K562 (cell line): ENCODE results near the gene ARF1. TPM values are rescaled to one million over a fixed set of nuclear protein-coding genes. Genes with fewer than 3 reads are reported as not detected.

Source experiments
- BCOR ChIP-seq: fragments of 450-650 bp; IDR thresholded peaks from 2 replicates; pipeline ENCODE4 v1.6.1; 2016
- CAMTA2 ChIP-seq: fragments of 250-450 bp; sonication (Bioruptor Pico); conservative IDR thresholded peaks from 2 replicates; pipeline ENCODE4 v1.5.1; 2022
- CTBP1 ChIP-seq: fragments of 450-650 bp; IDR thresholded peaks from 2 replicates; pipeline ENCODE4 v1.6.1; 2016; ENCODE audit warnings: borderline replicate concordance
- EHMT2 ChIP-seq: fragments of 450-650 bp; IDR thresholded peaks from 2 replicates; pipeline ENCODE4 v1.6.1; 2018; ENCODE audit warnings: antibody characterized with exemption
- FOXJ2 ChIP-seq: fragments of 200-800 bp; sonication (Bioruptor generic); IDR thresholded peaks from 2 replicates; pipeline ENCODE4 v1.6.1; 2016; ENCODE audit warnings: missing genetic modification characterization, missing compliant biosample characterization
- HDAC3 ChIP-seq: fragments of 450-650 bp; IDR thresholded peaks from 2 replicates; pipeline ENCODE4 v1.6.1; 2018; ENCODE audit warnings: borderline replicate concordance, mild to moderate bottlenecking, moderate library complexity; ENCODE audit not compliant: partially characterized antibody
- JUNB ChIP-seq: fragments of 450-650 bp; formaldehyde crosslinking; conservative IDR thresholded peaks from 2 replicates; pipeline ENCODE4 v1.4.0; 2020; ENCODE audit warnings: mild to moderate bottlenecking
- NFIC ChIP-seq: fragments of 450-650 bp; IDR thresholded peaks from 2 replicates; pipeline ENCODE4 v1.6.1; 2017; ENCODE audit warnings: mild to moderate bottlenecking, inconsistent platforms
- NR2C1 ChIP-seq, 2 experiments: fragments of 450-650 bp; IDR thresholded peaks; 2 replicates each; pipeline ENCODE4 v1.6.1; 2017; ENCODE audit warnings: mild to moderate bottlenecking in 2 of 2, antibody characterized with exemption in 1 of 2, inconsistent platforms in 1 of 2, missing compliant biosample characterization in 1 of 2, missing genetic modification characterization in 1 of 2
- NR4A1 ChIP-seq, 2 experiments: fragments of 250-450 bp in 1 of 2; fragments of 450-650 bp in 1 of 2; sonication (Bioruptor Pico) in 1 of 2; IDR thresholded peaks; 2 replicates each; pipeline versions ENCODE4 v1.4.0 to v1.6.1; 2016 to 2020; ENCODE audit warnings: mild to moderate bottlenecking in 2 of 2, missing compliant biosample characterization in 1 of 2, missing genetic modification characterization in 1 of 2, moderate library complexity in 1 of 2
- NUFIP1 ChIP-seq: fragments of 450-650 bp; IDR thresholded peaks from 2 replicates; pipeline ENCODE4 v1.6.1; 2018; ENCODE audit not compliant: partially characterized antibody
- PCBP1 ChIP-seq: fragments of 200-400 bp; formaldehyde crosslinking; IDR thresholded peaks from 2 replicates; pipeline ENCODE4 v1.6.1; 2018; ENCODE audit warnings: mild to moderate bottlenecking, low read depth, low read length; ENCODE audit not compliant: poor library complexity, severe bottlenecking
- RB1 ChIP-seq: fragments of 450-650 bp; IDR thresholded peaks from 2 replicates; pipeline ENCODE4 v1.6.1; 2017; ENCODE audit warnings: low read depth, mild to moderate bottlenecking
- RFX7 ChIP-seq: fragments of 250-450 bp; sonication (Bioruptor Pico); IDR thresholded peaks from 2 replicates; pipeline ENCODE4 v1.5.1; 2021; ENCODE audit warnings: mild to moderate bottlenecking
- SAP30 ChIP-seq: fragments of 200-600 bp; sonication (generic); IDR thresholded peaks from 2 replicates; pipeline ENCODE4 v1.6.1; 2012; ENCODE audit warnings: borderline replicate concordance, low read depth, mild to moderate bottlenecking, moderate library complexity, low read length, control low read depth, inconsistent platforms; ENCODE audit not compliant: insufficient read depth, poor library complexity, severe bottlenecking
- SMAD3 ChIP-seq: fragments of 450-650 bp; formaldehyde crosslinking; conservative IDR thresholded peaks from 2 replicates; pipeline ENCODE4 v1.4.0; 2020; ENCODE audit warnings: mild to moderate bottlenecking
- SMC3 ChIP-seq: conservative IDR thresholded peaks from 2 replicates; pipeline ENCODE4 v1.6.1; 2011; ENCODE audit warnings: low read depth, low read length, improper control_type of control experiment; ENCODE audit not compliant: insufficient read depth
- TAF7 ChIP-seq: fragments of 450-650 bp; IDR thresholded peaks from 2 replicates; pipeline ENCODE4 v1.6.1; 2016; ENCODE audit warnings: missing genetic modification characterization, missing compliant biosample characterization
- TAL1 ChIP-seq: fragments of 450-650 bp; IDR thresholded peaks from 2 replicates; pipeline ENCODE4 v1.6.1; 2016; ENCODE audit warnings: mild to moderate bottlenecking
- TEAD4 ChIP-seq, 2 experiments: sonication (generic) in 1 of 2; formaldehyde crosslinking in 1 of 2; IDR thresholded peaks; 2 replicates each; pipeline versions ENCODE4 v1.6.1 to v1.8.0; 2012 to 2022; ENCODE audit warnings: borderline replicate concordance in 1 of 2, inconsistent platforms in 1 of 2, low read length in 1 of 2, mild to moderate bottlenecking in 1 of 2, missing genetic modification reagents in 1 of 2
- ZNF212 ChIP-seq: fragments of 450-650 bp; formaldehyde crosslinking; IDR thresholded peaks from 2 replicates; pipeline ENCODE4 v1.4.0; 2020; ENCODE audit warnings: mild to moderate bottlenecking
- ZNF232 ChIP-seq: sonication (generic); formaldehyde crosslinking; IDR thresholded peaks from 2 replicates; pipeline ENCODE4 v1.8.0; 2022; ENCODE audit warnings: mild to moderate bottlenecking, missing genetic modification reagents
- ZNF431 ChIP-seq: sonication (generic); formaldehyde crosslinking; IDR thresholded peaks from 2 replicates; pipeline ENCODE4 v1.8.0; 2022; ENCODE audit warnings: mild to moderate bottlenecking, missing genetic modification reagents
- polyA plus RNA-seq, 8 experiments: library from polyadenylated mRNA; depleted of rRNA in 4 of 8; stranded (reverse) in 5 of 8; unstranded in 3 of 8; fragments of >200 nt; fragmentation: Nextera tagmentation in 2 of 8; fragmentation: Illumina TruSeq in 1 of 8; extraction: Ambion mirVana in 2 of 8; extraction: Trizol in 1 of 8; gene quantifications; 2 replicates each; pipeline versions ENCODE4 v1.2.1 to v1.2.3, GENCODE V29; 2011 to 2014; ENCODE audit warnings: inconsistent platforms in 1 of 8, missing spikeins in 1 of 8
- total RNA-seq, 7 experiments: library from RNA; depleted of rRNA in 6 of 7; stranded (reverse); fragments of >200 nt in 6 of 7; fragmentation: Illumina TruSeq in 2 of 7; extraction: Trizol in 2 of 7; gene quantifications; 2 replicates each; pipeline versions ENCODE4 v1.2.1 to v1.2.3, GENCODE V29; 2011 to 2021; ENCODE audit warnings: low replicate concordance in 1 of 7
- TF ChIP-seq, protein P1 (sequence below): IDR thresholded peaks from 2 replicates; pipeline ENCODE4 v1.6.1; 2011; ENCODE audit not compliant: insufficient read length; ENCODE audit errors: extremely low read depth
- TF ChIP-seq, protein P2 (sequence below): sonication (generic); formaldehyde crosslinking; IDR thresholded peaks from 2 replicates; pipeline ENCODE4 v1.8.0; 2022; ENCODE audit warnings: missing genetic modification reagents, mild to moderate bottlenecking, borderline replicate concordance
- TF ChIP-seq, protein P3 (sequence below): conservative IDR thresholded peaks from 2 replicates; pipeline ENCODE4 v1.6.1; 2011; ENCODE audit warnings: low read depth, mild to moderate bottlenecking, low read length; ENCODE audit not compliant: control insufficient read depth
- TF ChIP-seq, protein P4 (sequence below): sonication (generic); formaldehyde crosslinking; IDR thresholded peaks from 2 replicates; pipeline ENCODE4 v1.9.0; 2022; ENCODE audit warnings: mild to moderate bottlenecking, missing genetic modification reagents

ARF1 gene
- total and polyA plus RNA-seq, 9 of the 15 experiments (the other 6 are each of a cell fraction or from before 2014, with no cell fraction given): 69.8 to 593 (median 325) TPM

DNA sequence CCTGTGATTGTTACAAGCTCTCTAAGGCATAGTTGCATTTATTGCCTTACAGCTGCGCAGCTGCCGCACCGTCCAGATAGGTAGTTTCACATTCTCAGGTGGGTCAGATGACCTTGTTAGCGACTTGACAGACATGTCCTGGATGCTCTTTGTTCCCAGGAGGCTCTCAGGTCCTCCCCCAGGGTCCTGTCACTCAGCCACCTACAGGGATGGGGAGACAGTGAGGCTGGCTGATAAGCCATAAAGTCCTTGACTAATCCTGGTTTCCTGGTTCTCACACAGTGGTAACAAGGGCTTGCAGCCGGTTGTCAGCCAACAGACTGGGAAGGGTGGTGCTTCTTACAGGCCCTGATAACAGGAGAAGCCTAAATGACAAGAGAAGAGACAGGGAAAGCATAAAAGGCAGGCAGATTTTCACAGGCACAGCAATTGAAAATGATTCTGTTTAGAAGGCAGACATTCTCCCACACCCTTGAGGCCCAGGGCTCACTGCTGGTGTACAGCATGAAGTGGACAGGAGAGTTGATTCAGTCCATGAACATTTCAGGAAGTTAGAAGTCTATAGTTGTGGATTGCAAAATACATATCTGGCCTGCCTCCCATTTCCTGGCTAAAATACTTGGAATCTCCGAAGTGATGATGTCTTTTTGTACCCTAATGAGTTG, 2.9 kb downstream of the ARF1 start (continued):
- TF ChIP-seq, protein P1, sequence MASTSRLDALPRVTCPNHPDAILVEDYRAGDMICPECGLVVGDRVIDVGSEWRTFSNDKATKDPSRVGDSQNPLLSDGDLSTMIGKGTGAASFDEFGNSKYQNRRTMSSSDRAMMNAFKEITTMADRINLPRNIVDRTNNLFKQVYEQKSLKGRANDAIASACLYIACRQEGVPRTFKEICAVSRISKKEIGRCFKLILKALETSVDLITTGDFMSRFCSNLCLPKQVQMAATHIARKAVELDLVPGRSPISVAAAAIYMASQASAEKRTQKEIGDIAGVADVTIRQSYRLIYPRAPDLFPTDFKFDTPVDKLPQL: no peak
- TF ChIP-seq CAMTA2 (CRISPR knock-in tag) (no peak), FOXJ2 (tag) (no peak), PCBP1 (no peak), SMC3 (no peak), ZNF212 (CRISPR knock-in tag) (no peak), BCOR (no peak), HDAC3 (no peak), SAP30 (peak; percentile 39), EHMT2 (peak; percentile 79), JUNB (CRISPR knock-in tag) (no peak), NFIC (peak; percentile 47; the same call in 1 of the 2 replicates), CTBP1 (peak; percentile 79), ZNF232 (CRISPR knock-in tag) (no peak), RB1 (peak; percentile 15; the same call in 1 of the 2 replicates), NR2C1 (IDR thresholded peaks at IDR 0.05) (no peak), NR2C1 (tag; IDR thresholded peaks at IDR 0.05) (no peak), NUFIP1 (no peak), NR4A1 (CRISPR knock-in tag; IDR thresholded peaks at IDR 0.05) (no peak), NR4A1 (tag; IDR thresholded peaks at IDR 0.05) (no peak), TAL1 (peak; percentile 68), ZNF431 (CRISPR knock-in tag) (no peak), RFX7 (no peak), TEAD4 (IDR thresholded peaks at IDR 0.05; ENCODE audit: low read length) (peak; percentile 69), TEAD4 (CRISPR knock-in tag; IDR thresholded peaks at IDR 0.05; ENCODE audit: borderline replicate concordance) (0 out of 2 replicates have a peak, but pooled peaks have one; percentile 35), TAF7 (tag) (no peak), SMAD3 (CRISPR knock-in tag) (no peak)
- TF ChIP-seq, protein P2, sequence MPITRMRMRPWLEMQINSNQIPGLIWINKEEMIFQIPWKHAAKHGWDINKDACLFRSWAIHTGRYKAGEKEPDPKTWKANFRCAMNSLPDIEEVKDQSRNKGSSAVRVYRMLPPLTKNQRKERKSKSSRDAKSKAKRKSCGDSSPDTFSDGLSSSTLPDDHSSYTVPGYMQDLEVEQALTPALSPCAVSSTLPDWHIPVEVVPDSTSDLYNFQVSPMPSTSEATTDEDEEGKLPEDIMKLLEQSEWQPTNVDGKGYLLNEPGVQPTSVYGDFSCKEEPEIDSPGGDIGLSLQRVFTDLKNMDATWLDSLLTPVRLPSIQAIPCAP: no peak
- TF ChIP-seq, protein P3, sequence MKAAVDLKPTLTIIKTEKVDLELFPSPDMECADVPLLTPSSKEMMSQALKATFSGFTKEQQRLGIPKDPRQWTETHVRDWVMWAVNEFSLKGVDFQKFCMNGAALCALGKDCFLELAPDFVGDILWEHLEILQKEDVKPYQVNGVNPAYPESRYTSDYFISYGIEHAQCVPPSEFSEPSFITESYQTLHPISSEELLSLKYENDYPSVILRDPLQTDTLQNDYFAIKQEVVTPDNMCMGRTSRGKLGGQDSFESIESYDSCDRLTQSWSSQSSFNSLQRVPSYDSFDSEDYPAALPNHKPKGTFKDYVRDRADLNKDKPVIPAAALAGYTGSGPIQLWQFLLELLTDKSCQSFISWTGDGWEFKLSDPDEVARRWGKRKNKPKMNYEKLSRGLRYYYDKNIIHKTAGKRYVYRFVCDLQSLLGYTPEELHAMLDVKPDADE: 0 out of 2 replicates have a peak, but pooled peaks have one; percentile 13
- TF ChIP-seq, protein P4, sequence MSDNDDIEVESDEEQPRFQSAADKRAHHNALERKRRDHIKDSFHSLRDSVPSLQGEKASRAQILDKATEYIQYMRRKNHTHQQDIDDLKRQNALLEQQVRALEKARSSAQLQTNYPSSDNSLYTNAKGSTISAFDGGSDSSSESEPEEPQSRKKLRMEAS (CRISPR knock-in tag): no peak
